HUES64 (cell line): ENCODE data around the gene PP2D1.
"Not testable (repeated sequence)": the region's sequence is repeated elsewhere in the genome, so short reads cannot be mapped to it uniquely, and the experiment has no call there.

ENCODE experiments used
- H3K27ac ChIP-seq: 2 replicates; pipeline ENCODE4 v1.7.0; 2013; ENCODE audit warnings: low read depth, low read length, inconsistent platforms
- H3K27me3 ChIP-seq: 2 replicates; pipeline ENCODE4 v1.6.1; 2013; ENCODE audit warnings: mild to moderate bottlenecking, low read length; ENCODE audit not compliant: insufficient read depth
- H3K36me3 ChIP-seq: 2 replicates; pipeline ENCODE4 v1.6.1; 2013; ENCODE audit warnings: mild to moderate bottlenecking, low read length; ENCODE audit not compliant: insufficient read depth
- H3K4me1 ChIP-seq: 2 replicates; pipeline ENCODE4 v1.6.1; 2013; ENCODE audit warnings: mild to moderate bottlenecking, low read length, moderate library complexity; ENCODE audit not compliant: insufficient read depth
- H3K4me3 ChIP-seq: 2 replicates; pipeline ENCODE4 v1.5.1; 2013; ENCODE audit warnings: mild to moderate bottlenecking, low read length, moderate library complexity
- H3K9ac ChIP-seq: 2 replicates; pipeline ENCODE4 v1.6.1; 2013; ENCODE audit warnings: mild to moderate bottlenecking, low read depth, low read length
- H3K9me3 ChIP-seq: 2 replicates; pipeline ENCODE4 v1.6.1; 2013; ENCODE audit warnings: low read depth, low read length; ENCODE audit not compliant: insufficient read depth
- WGBS: fragments of 150-250, 120-280 bp; methylation state at CpG from one replicate; pipeline ENCODE4 v1.1.7; 2013; ENCODE audit warnings: missing lambda C conversion rate; 5-methylcytosine and 5-hydroxymethylcytosine counted together

The PP2D1 gene

DNA sequence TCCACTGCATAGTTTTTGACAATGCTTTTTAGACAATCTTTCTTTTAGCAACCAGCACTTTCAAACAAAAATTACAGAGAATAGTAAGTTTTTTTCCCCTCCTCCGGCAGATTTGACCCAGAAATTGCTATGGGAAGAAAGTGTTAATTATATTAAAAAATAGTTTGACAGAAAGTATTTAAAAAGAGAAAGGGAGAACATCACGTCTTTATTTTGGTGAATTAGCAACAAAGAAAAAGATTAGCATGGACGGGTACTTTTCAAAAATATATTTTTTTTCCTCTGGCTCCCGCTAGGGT is 27.4 kb upstream of the PP2D1 start:
- Histone ChIP-seq H3K4me3 (peak overlapping the region; percentile 80), H3K27me3 (peaks cover 22% of the 10 kb centered on the region), H3K36me3 (no peaks in the 10 kb centered on the region), H3K27ac (no peak overlapping the region), H3K9me3 (no peaks in the 10 kb centered on the region), H3K9ac (peak overlapping the region; percentile 12; the same call in 1 of the 2 replicates), H3K4me1 (peaks cover 16% of the 10 kb centered on the region)
- WGBS, result 0% methylated on average over 3 of the region's 4 CpGs

- H3K4me3 ChIP-seq, result peak overlapping the region; percentile 80
- no peaks in the 10 kb centered on the region for H3K9me3 ChIP-seq
- H3K27me3 ChIP-seq, result peaks cover 22% of the 10 kb centered on the region
- H3K27ac ChIP-seq, result no peak overlapping the region
- H3K9ac ChIP-seq, result peak overlapping the region; percentile 12; the same call in 1 of the 2 replicates
- peaks cover 16% of the 10 kb centered on the region for H3K4me1 ChIP-seq
- WGBS, result 61% methylated on average over 15 of the region's 16 CpGs
- no peaks in the 10 kb centered on the region for H3K36me3 ChIP-seq
These were observed 26.8 kb upstream of the PP2D1 start for GRCh38 chr3:20038699-20039465.

- WGBS, result no CpG with 5 or more reads among the region's 1 CpG
These were observed 25.4 kb upstream of the PP2D1 start for GRCh38 chr3:20037255-20037996.

GRCh38 chr3:20035019-20035418 is 23.0 kb upstream of the PP2D1 start:
- H3K4me1 ChIP-seq, result peaks cover 13% of the 10 kb centered on the region
- no peak overlapping the region for H3K27ac ChIP-seq
- WGBS, result 100% methylated on average over 3 of the region's 4 CpGs
- H3K4me3 ChIP-seq, result no peak overlapping the region
- H3K9ac ChIP-seq, result no peak overlapping the region
- peaks cover 13% of the 10 kb centered on the region for H3K27me3 ChIP-seq
- H3K36me3 ChIP-seq, result no peaks in the 10 kb centered on the region
- H3K9me3 ChIP-seq, result no peaks in the 10 kb centered on the region

More at GRCh38 chr3:20037255-20037996, 25.4 kb upstream of the PP2D1 start:
- no peak overlapping the region for H3K4me3 ChIP-seq
- H3K4me1 ChIP-seq, result peaks cover 16% of the 10 kb centered on the region
- peaks cover 22% of the 10 kb centered on the region for H3K27me3 ChIP-seq
- H3K36me3 ChIP-seq, result no peaks in the 10 kb centered on the region
- H3K9ac ChIP-seq, result no peak overlapping the region
- H3K9me3 ChIP-seq, result no peaks in the 10 kb centered on the region
- no peak overlapping the region for H3K27ac ChIP-seq

- WGBS, result 95% methylated on average over 7 of the region's 7 CpGs
These were observed 19.9 kb upstream of the PP2D1 start for GRCh38 chr3:20031939-20032338.

GRCh38 chr3:20028905-20029331 is 16.9 kb upstream of the PP2D1 start:
- H3K27me3 ChIP-seq, result no peaks in the 10 kb centered on the region
- H3K27ac ChIP-seq, result no peak overlapping the region; the same call in 1 of the 2 replicates
- no peaks in the 10 kb centered on the region for H3K36me3 ChIP-seq
- WGBS, result 78% methylated on average over 6 of the region's 7 CpGs
- H3K4me3 ChIP-seq, result no peak overlapping the region
- H3K9me3 ChIP-seq, result no peaks in the 10 kb centered on the region
- no peaks in the 10 kb centered on the region for H3K4me1 ChIP-seq
- H3K9ac ChIP-seq, result no peak overlapping the region

More at GRCh38 chr3:20031939-20032338, 19.9 kb upstream of the PP2D1 start:
- not testable (repeated sequence) for H3K9me3 ChIP-seq, H3K9ac ChIP-seq, H3K27ac ChIP-seq, H3K4me1 ChIP-seq, H3K27me3 ChIP-seq, H3K4me3 ChIP-seq, H3K36me3 ChIP-seq

GRCh38 chr3:20027136-20027535 is 15.1 kb upstream of the PP2D1 start:
- no peak overlapping the region for H3K27ac ChIP-seq
- H3K9ac ChIP-seq, result no peak overlapping the region
- no peaks in the 10 kb centered on the region for H3K4me1 ChIP-seq
- no peaks in the 10 kb centered on the region for H3K9me3 ChIP-seq
- H3K27me3 ChIP-seq, result no peaks in the 10 kb centered on the region
- H3K36me3 ChIP-seq, result no peaks in the 10 kb centered on the region
- no peak overlapping the region for H3K4me3 ChIP-seq
- 91% methylated on average over 4 of the region's 4 CpGs for WGBS

DNA sequence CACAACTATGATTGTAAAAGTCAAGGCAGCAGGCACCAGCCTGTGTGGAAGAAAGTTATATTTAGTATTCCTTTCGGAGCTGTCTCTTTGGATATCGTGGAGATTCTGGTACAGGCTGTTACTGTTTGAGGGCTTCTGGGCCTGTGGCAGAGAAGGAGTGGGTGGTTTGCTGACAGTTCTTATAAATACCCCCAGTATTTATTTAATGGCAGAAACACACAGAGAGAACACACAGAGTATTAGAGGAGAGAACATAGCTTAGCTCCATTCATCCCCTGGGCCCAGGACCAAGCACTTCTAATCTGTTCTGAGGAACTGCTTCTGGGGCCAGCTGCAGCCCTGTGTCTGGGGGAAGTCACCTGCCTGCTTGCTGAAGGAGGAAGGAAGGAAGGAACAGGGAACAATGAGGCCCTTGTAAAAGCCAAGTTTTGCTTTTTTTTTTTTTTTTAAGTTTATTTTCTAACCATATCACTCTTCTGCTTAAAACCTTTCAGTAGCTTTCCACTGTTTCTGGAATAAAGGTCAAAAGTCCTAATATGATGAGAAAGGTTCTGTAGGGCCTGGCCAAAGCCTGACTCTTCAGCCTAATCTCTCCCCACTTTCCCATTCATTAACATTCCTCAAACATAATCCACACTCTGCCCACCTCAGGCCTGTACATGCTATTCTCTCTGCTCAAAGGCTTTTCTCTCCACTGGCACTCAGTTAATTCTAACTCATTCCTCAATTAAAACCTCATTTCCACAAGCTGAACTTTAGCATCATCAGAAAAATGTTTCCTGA is 11.8 kb upstream of the PP2D1 start:
- Histone ChIP-seq H3K9ac (no peak overlapping the region), H3K27me3 (no peaks in the 10 kb centered on the region), H3K27ac (no peak overlapping the region), H3K4me3 (no peak overlapping the region), H3K36me3 (no peaks in the 10 kb centered on the region), H3K4me1 (no peaks in the 10 kb centered on the region), H3K9me3 (no peaks in the 10 kb centered on the region)
- WGBS, result 92% methylated on average over 2 of the region's 2 CpGs

DNA sequence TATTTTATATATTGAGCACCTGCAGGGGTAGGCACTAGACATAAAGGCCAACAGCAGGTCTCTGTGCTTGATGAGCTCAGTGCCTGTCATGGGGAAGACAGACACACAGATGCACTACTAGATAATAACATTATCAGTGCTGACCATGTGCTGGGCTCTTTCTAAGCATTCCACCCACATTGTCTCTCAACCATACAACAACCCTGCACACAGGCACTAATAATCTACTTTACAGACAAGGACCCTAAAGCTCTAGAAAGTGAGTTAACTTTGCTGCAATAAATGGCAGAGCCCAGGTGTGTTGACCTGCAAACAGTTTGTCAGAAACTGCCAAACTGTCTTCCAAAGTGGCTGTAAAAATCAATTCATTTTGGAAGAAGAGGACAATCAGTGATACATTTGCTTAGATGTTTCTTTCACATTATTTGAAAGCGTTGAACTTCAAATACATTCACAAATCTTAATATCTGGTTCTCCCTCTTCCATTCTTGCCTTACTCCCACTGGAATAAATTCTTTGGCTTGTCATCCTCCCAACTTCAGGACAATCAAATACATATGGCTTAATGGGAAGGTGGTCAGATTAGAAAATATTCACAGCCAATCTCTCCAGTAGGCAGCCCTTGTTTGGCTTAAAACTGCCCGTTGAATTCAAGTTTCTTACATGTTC is 11.0 kb upstream of the PP2D1 start:
- no peak overlapping the region for H3K27ac ChIP-seq
- H3K27me3 ChIP-seq, result no peaks in the 10 kb centered on the region
- H3K4me3 ChIP-seq, result no peak overlapping the region
- 100% methylated on average over 2 of the region's 2 CpGs for WGBS
- no peaks in the 10 kb centered on the region for H3K4me1 ChIP-seq
- H3K9me3 ChIP-seq, result no peaks in the 10 kb centered on the region
- H3K36me3 ChIP-seq, result no peaks in the 10 kb centered on the region
- H3K9ac ChIP-seq, result no peak overlapping the region

DNA sequence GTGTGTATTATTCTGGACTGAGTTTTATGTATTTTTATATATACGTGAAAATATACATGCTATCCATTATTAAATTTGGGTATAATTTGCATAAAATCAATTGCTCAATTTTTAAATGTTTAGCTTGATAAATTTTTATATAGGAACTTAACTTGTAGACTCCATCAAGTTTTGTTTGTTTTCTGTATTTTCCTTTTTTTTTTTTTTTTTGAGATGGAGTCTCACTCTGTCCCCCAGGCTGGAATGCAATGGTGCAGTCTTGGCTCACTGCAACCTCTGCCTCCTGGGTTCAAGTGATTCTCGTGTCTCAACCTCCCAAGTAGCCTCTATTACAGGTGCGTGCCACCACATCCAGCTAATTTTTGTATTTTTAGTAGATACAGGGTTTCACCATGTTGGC is 4.0 kb upstream of the PP2D1 start:
- not testable (repeated sequence) for H3K27ac ChIP-seq, H3K9me3 ChIP-seq, H3K9ac ChIP-seq, H3K4me1 ChIP-seq, H3K36me3 ChIP-seq, H3K4me3 ChIP-seq, H3K27me3 ChIP-seq
- 96% methylated on average over 2 of the region's 3 CpGs for WGBS

DNA sequence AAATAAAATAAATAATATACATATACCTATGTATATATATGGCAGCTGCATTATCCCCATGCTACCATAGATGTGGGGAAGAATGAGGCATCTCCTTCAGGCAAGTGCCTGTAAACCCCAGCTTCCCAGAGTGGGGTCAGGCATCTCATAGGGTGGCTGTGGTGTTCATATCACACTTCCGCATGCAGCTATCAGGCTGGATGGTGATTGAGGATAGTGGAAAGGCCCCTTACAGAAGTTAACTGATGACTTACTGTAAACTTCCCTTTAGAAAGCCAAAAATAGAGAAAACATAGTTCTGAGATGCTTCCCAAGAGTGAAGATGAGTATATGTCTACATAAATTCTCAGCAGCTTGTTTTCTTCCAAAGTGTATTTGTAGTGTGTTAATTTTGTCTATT is 3.5 kb upstream of the PP2D1 start:
- H3K9ac ChIP-seq, result no peak overlapping the region
- H3K4me3 ChIP-seq, result no peak overlapping the region
- 87% methylated on average over 1 of the region's 1 CpG for WGBS
- H3K9me3 ChIP-seq, result no peaks in the 10 kb centered on the region
- no peaks in the 10 kb centered on the region for H3K4me1 ChIP-seq
- H3K27ac ChIP-seq, result no peak overlapping the region
- H3K36me3 ChIP-seq, result no peaks in the 10 kb centered on the region
- no peaks in the 10 kb centered on the region for H3K27me3 ChIP-seq
